Neural progenitor cell (in vitro differentiated cells): ENCODE measurements around the gene MX2.

ENCODE experiments used
- EZH2 ChIP-seq: fragments of 200-600 bp; sonication (generic); IDR thresholded peaks from 2 replicates; pipeline ENCODE4 v1.6.1; 2017; ENCODE audit warnings: antibody characterized with exemption, mild to moderate bottlenecking, moderate library complexity
- TF ChIP-seq, protein P1 (sequence below): fragments of 200-600 bp; sonication (generic); IDR thresholded peaks from 2 replicates; pipeline ENCODE4 v1.5.1; 2017; ENCODE audit warnings: antibody characterized with exemption, mild to moderate bottlenecking

DNA sequence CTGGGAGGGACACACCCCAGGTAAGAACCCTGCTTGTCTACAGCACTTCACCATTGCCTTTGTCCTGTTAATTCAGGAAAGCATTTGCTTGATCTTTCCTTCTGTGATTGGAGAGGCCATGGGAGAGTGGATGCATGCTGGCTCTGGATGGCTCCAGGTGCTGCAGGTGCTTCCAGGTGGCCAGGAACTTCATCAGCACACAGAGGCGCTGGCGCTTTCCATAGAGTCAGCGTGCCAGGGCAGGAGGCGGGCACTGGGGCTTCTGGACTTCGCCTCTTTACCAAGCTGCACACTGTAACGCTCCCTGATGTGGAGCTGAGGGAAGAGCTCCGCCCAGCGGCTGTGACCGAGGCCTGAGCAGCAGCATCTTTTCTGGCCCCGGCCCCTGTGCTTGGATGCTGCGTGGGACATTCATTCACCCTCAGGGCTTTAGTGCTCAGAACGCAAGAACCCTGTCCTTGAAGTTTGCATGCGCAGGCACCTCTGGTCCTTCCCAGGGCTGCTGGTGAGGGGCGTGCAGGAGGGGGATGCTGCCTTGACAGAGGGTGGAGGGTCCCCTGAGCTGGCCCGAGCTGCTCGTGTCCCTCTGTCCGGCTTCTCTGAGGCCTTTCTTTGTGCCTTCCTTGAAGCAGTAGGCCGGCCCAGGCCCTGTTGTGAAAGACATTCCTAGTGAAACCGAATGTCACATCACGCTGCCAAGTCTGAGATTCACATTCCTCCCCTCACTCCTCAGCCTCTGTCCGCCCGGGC, 1.6 kb upstream of the MX2 start:
- TF ChIP-seq, protein P1, sequence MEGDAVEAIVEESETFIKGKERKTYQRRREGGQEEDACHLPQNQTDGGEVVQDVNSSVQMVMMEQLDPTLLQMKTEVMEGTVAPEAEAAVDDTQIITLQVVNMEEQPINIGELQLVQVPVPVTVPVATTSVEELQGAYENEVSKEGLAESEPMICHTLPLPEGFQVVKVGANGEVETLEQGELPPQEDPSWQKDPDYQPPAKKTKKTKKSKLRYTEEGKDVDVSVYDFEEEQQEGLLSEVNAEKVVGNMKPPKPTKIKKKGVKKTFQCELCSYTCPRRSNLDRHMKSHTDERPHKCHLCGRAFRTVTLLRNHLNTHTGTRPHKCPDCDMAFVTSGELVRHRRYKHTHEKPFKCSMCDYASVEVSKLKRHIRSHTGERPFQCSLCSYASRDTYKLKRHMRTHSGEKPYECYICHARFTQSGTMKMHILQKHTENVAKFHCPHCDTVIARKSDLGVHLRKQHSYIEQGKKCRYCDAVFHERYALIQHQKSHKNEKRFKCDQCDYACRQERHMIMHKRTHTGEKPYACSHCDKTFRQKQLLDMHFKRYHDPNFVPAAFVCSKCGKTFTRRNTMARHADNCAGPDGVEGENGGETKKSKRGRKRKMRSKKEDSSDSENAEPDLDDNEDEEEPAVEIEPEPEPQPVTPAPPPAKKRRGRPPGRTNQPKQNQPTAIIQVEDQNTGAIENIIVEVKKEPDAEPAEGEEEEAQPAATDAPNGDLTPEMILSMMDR, result peak; percentile 49
- TF ChIP-seq EZH2, result no peak
